B cell (primary cell): ENCODE measurements around the gene DPH2. TPM values are rescaled to one million over a fixed set of nuclear protein-coding genes. Genes with fewer than 3 reads are reported as not detected.

Experiments
- ATAC-seq: fragments of 200-7000 bp; cut with Tn5 transposase; one replicate; pipeline ENCODE4 v1.10.0; 2021; ENCODE audit warnings: low read depth, mild to moderate bottlenecking, moderate number of reproducible peaks, moderate library complexity
- CTCF ChIA-PET: fragments of 350-600 bp; sonication (Branson Sonifier 250); formaldehyde crosslinking; loops from one replicate; lab custom pipeline; 2021; ENCODE audit warnings: antibody characterized with exemption, inconsistent platforms; lab: Charles Lee
- POLR2A ChIA-PET: fragments of 350-600 bp; sonication (Branson Sonifier 250); formaldehyde crosslinking; loops from one replicate; lab custom pipeline; 2021; ENCODE audit warnings: antibody characterized with exemption; lab: Charles Lee
- DNase-seq: peaks from one replicate; pipeline ENCODE4 v3.0.0; 2013
- H2AFZ ChIP-seq: 2 replicates; pipeline ENCODE4 v1.6.1; 2012; ENCODE audit warnings: mild to moderate bottlenecking, low read depth, low read length; ENCODE audit not compliant: insufficient read depth, poor library complexity, severe bottlenecking
- H3K27ac ChIP-seq, 2 donors: 1 replicate in 1 of 2; 2 replicates in 1 of 2; pipeline ENCODE4 v1.5.1; 2012 to 2013; ENCODE audit warnings: low read length in 2 of 2, mild to moderate bottlenecking in 2 of 2, moderate library complexity in 1 of 2
- H3K27me3 ChIP-seq, 4 experiments: fragments of 200-600 bp in 1 of 4; sonication (generic) in 1 of 4; replicated peaks in 1 of 4; 1 replicate in 2 of 4; 2 replicates in 2 of 4; pipeline versions ENCODE4 v1.6.1 to v1.7.0; 2013 to 2016; ENCODE audit warnings: low read length in 3 of 4, mild to moderate bottlenecking in 2 of 4, mixed read lengths in 1 of 4, moderate library complexity in 1 of 4; ENCODE audit not compliant: insufficient read depth in 4 of 4, control insufficient read depth in 3 of 4; ENCODE audit errors: control extremely low read depth in 1 of 4
- H3K36me3 ChIP-seq, 2 experiments: replicated peaks in 1 of 2; 1 replicate in 1 of 2; 2 replicates in 1 of 2; pipeline versions ENCODE4 v1.6.1 to v1.7.1; 2013; ENCODE audit warnings: low read length in 1 of 2; ENCODE audit not compliant: insufficient read depth in 2 of 2, control insufficient read depth in 1 of 2; ENCODE audit errors: control extremely low read depth in 1 of 2, extremely low read depth in 1 of 2
- H3K4me1 ChIP-seq, 2 donors: fragments of 200-600 bp in 1 of 2; sonication (generic) in 1 of 2; 1 replicate in 1 of 2; 2 replicates in 1 of 2; pipeline versions ENCODE4 v1.5.1 to v1.6.1; 2013 to 2017; ENCODE audit warnings: low read length in 2 of 2; ENCODE audit not compliant: control insufficient read depth in 2 of 2, insufficient read depth in 2 of 2
- H3K4me2 ChIP-seq: replicated peaks from 2 replicates; pipeline ENCODE3; 2012; ENCODE audit warnings: mild to moderate bottlenecking, low read depth, low read length; ENCODE audit not compliant: poor library complexity, severe bottlenecking
- H3K4me3 ChIP-seq, 5 experiments: fragments of 200-600 bp in 1 of 5; sonication (generic) in 1 of 5; 1 replicate in 3 of 5; 2 replicates in 2 of 5; pipeline versions ENCODE4 v1.5.1 to v1.7.0; 2011 to 2016; ENCODE audit warnings: low read length in 4 of 5, mild to moderate bottlenecking in 4 of 5, low read depth in 2 of 5, control low read depth in 1 of 5, moderate library complexity in 1 of 5; ENCODE audit not compliant: insufficient read depth in 1 of 5; ENCODE audit errors: control extremely low read depth in 1 of 5, extremely low read depth in 1 of 5
- H3K79me2 ChIP-seq: fragments of 200-600 bp; sonication (generic); one replicate; pipeline ENCODE4 v1.6.0; 2016; ENCODE audit warnings: low read length; ENCODE audit not compliant: control insufficient read depth, insufficient read depth
- H3K9ac ChIP-seq: fragments of 200-600 bp; sonication (generic); 2 replicates; pipeline ENCODE4 v1.6.1; 2017; ENCODE audit warnings: mild to moderate bottlenecking, low read length, moderate library complexity
- H3K9me3 ChIP-seq, 3 donors: one replicate each; pipeline versions ENCODE4 v1.6.1 to v1.7.1; 2013; ENCODE audit warnings: low read length in 2 of 3; ENCODE audit not compliant: control insufficient read depth in 2 of 3, insufficient read depth in 1 of 3; ENCODE audit errors: control extremely low read depth in 1 of 3
- H4K20me1 ChIP-seq: 2 replicates; pipeline ENCODE4 v1.6.0; 2012; ENCODE audit warnings: mild to moderate bottlenecking, low read length; ENCODE audit not compliant: insufficient read depth, control insufficient read depth, poor library complexity, severe bottlenecking
- H3K27ac Mint-ChIP-seq: one replicate; pipeline ENCODE4 v1.8.0; 2021; ENCODE audit warnings: mixed read lengths
- H3K27me3 Mint-ChIP-seq: one replicate; pipeline ENCODE4 v1.8.0; 2021; ENCODE audit warnings: mixed read lengths
- H3K4me1 Mint-ChIP-seq: one replicate; pipeline ENCODE4 v1.8.0; 2021; ENCODE audit warnings: mixed read lengths
- H3K4me3 Mint-ChIP-seq: one replicate; pipeline ENCODE4 v1.8.0; 2021; ENCODE audit warnings: mixed read lengths
- H3K9me3 Mint-ChIP-seq: one replicate; pipeline ENCODE4 v1.8.0; 2022; ENCODE audit warnings: mixed read lengths; ENCODE audit not compliant: insufficient read depth
- CTCF ChIP-seq: fragments of 200-600 bp; IDR thresholded peaks from one replicate; pipeline ENCODE4 v1.8.0; 2022; ENCODE audit warnings: antibody characterized with exemption, mild to moderate bottlenecking
- EZH2 ChIP-seq: IDR thresholded peaks from 2 replicates; pipeline ENCODE4 v1.6.1; 2012; ENCODE audit warnings: borderline replicate concordance, low read depth, mild to moderate bottlenecking, moderate library complexity, low read length; ENCODE audit not compliant: insufficient read depth, poor library complexity, severe bottlenecking
- WGBS: methylation state at CpG from one replicate; pipeline ENCODE4 v1.1.5; 2013; ENCODE audit warnings: missing lambda C conversion rate; ENCODE audit not compliant: insufficient coverage; 5-methylcytosine and 5-hydroxymethylcytosine counted together
- intact Hi-C: fragments of 100-400 bp; cut with micrococcal nuclease; formaldehyde crosslinking; loops from one replicate; pipeline ENCODE4 v1.10.0; 2022
- polyA plus RNA-seq: library from polyadenylated mRNA; depleted of rRNA; stranded (reverse); fragments of >200 nt; gene quantifications from 2 replicates; pipeline ENCODE4 v1.2.3, GENCODE V29; 2012
- total RNA-seq, 2 donors: library from RNA; stranded (reverse); fragments of 120-200 nt in 1 of 2; gene quantifications; 1 replicate in 1 of 2; 2 replicates in 1 of 2; pipeline versions ENCODE4 v1.2.3 to v1.2.4, GENCODE V29; 2013 to 2022

Gene DPH2
- total and polyA plus RNA-seq, 2 donors (not counting 1 experiment from before 2014, with no cell fraction given): 30.5 to 71.9 TPM

DNA sequence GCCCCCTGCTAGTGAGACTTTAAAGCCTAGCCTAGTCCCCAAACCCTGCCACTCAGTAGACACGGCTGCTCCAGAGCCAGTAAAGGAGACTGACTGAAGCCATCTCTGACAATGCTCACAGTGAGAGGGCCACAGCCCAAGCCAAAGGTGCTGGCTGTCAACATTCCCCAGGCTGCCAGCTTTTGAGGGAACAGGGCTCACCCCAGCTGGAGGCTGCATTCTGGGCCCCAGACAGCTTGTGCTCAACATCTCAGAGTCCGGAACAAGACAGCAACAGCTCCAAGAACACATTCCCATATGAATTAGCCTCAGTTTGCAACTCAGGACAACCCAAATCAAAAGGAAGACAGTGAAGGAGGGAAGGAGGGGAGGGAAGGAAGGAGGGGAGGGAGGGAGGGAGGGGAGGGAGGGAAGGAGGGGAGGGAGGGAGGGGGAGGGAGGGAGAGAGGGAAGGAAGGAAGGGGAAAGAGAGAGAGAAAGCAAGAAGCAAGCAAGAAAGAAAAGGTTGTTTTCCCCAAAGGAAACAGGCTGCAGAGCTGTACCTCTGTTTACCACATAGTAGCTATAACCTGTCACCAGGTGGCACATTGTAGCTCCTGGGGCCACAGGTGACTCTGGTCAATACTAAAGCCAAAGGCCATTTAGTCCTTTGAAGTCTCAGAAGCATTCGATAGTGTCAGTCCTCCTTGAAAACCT, 30.8 kb upstream of the DPH2 start:
- Histone ChIP-seq H3K9me3 (peaks cover 0 to 14% (median 0%) of the 10 kb centered on the region in 3 donors), H3K4me2 (no peak overlapping the region), H3K79me2 (no peaks in the 10 kb centered on the region), H3K27ac (no peak overlapping the region), H3K4me1 (peaks cover 18 to 19% of the 10 kb centered on the region in 2 donors), H2AFZ (no peak overlapping the region), H3K36me3 (no peaks in the 10 kb centered on the region), H3K27me3 (peaks cover 0 to 31% (median 14%) of the 10 kb centered on the region in 4 experiments), H3K9ac (no peak overlapping the region), H4K20me1 (no peaks in the 10 kb centered on the region), H3K4me3 (no peak overlapping the region)
- CTCF ChIA-PET: interaction anchor here (10.3 kb wide), 1 partner anchor 174 kb away, joined by 118 read pairs; no protein-coding TSS in a partner anchor
- ATAC-seq: no peak
- Mint-ChIP-seq H3K27ac (no peak overlapping the region), H3K4me3 (no peak overlapping the region), H3K9me3 (no peaks in the 10 kb centered on the region), H3K27me3 (peaks cover 14% of the 10 kb centered on the region), H3K4me1 (peaks cover 13% of the 10 kb centered on the region)
- TF ChIP-seq CTCF (no peak), EZH2 (no peak)
- no peak for DNase-seq
- WGBS: 93% methylated on average over 2 of the region's 3 CpGs
- POLR2A ChIA-PET: no interaction called here
- intact Hi-C loops: no loop called here

GRCh38 chr1:43942411-43942810, 27.4 kb upstream of the DPH2 start:
- ATAC-seq (no peak), DNase-seq (no peak)
- Histone ChIP-seq H3K4me2 (no peak overlapping the region), H3K4me1 (peaks cover 10 to 14% of the 10 kb centered on the region in 2 donors), H3K9ac (no peak overlapping the region), H3K27me3 (peaks cover 0 to under 1% (median 0%) of the 10 kb centered on the region in 4 experiments), H3K27ac (no peak overlapping the region), H2AFZ (no peak overlapping the region), H3K79me2 (peaks cover 11% of the 10 kb centered on the region), H3K9me3 (no peaks in the 10 kb centered on the region), H3K36me3 (no peaks in the 10 kb centered on the region), H4K20me1 (peaks cover 3% of the 10 kb centered on the region), H3K4me3 (no peak overlapping the region)
- Mint-ChIP-seq H3K9me3 (no peaks in the 10 kb centered on the region), H3K27ac (no peak overlapping the region), H3K4me1 (peaks cover 21% of the 10 kb centered on the region), H3K4me3 (no peak overlapping the region), H3K27me3 (no peaks in the 10 kb centered on the region)
- ChIA-PET POLR2A (no interaction called here), CTCF (interaction anchor here (1.2 to 5.0 kb wide), 3 partner anchors 8 to 94 kb away, joined by 4 to 41 read pairs (median 5); partner anchors contain the start of gene ARTN)
- 92% methylated on average over 3 of the region's 3 CpGs for WGBS
- TF ChIP-seq CTCF: no peak
- TF ChIP-seq EZH2: no peak
- intact Hi-C loops: loop anchor here (10.0 kb wide), 1 partner anchor 1178 kb away; the partner anchor contains the start of genes C1orf50 and P3H1
